NCI-H146 treated with DMSO at 0.1 percent for 48 hours (cell line): Measurements from ENCODE around the gene ATG101.
A peak's percentile ranks its signal among the peaks of the same experiment; 100 is the strongest.
"Not testable (repeated sequence)": the region's sequence is repeated elsewhere in the genome, so short reads cannot be mapped to it uniquely, and the experiment has no call there.

Experiments
- DNase-seq: peaks from one replicate; lab custom pipeline; 2025; ENCODE audit not compliant: unreplicated experiment; lab: John Stamatoyannopoulos, UW

Gene ATG101

GRCh38 chr12:52097045-52097666, 27.4 kb downstream of the ATG101 start:
- no peak for DNase-seq

- DNase-seq = not testable (repeated sequence)
Measured at GRCh38 chr12:52104431-52105089, 34.8 kb downstream of the ATG101 start.

GRCh38 chr12:52116222-52117125, 46.7 kb downstream of the ATG101 start:
- DNase-seq = not testable (repeated sequence)

- not testable (repeated sequence) for DNase-seq
Measured at GRCh38 chr12:52117806-52118475, 48.2 kb downstream of the ATG101 start.

- DNase-seq = peak; percentile 57
Measured at GRCh38 chr12:52119398-52120254, 49.8 kb downstream of the ATG101 start.

GRCh38 chr12:52120951-52121823, 51.4 kb downstream of the ATG101 start:
- no peak for DNase-seq

- peak; percentile 59 for DNase-seq
Measured at GRCh38 chr12:52121824-52122539, 52.2 kb downstream of the ATG101 start.

- no peak for DNase-seq
Measured at GRCh38 chr12:52122540-52122871, 52.7 kb downstream of the ATG101 start.

- no peak for DNase-seq
Measured at GRCh38 chr12:52122904-52123303, 53.1 kb downstream of the ATG101 start.

- no peak for DNase-seq
Measured at GRCh38 chr12:52123487-52124186, 53.9 kb downstream of the ATG101 start.

- peak; percentile 81 for DNase-seq
Measured at GRCh38 chr12:52125476-52125900, 55.7 kb downstream of the ATG101 start.

GRCh38 chr12:52126050-52126604, 56.3 kb downstream of the ATG101 start:
- peak; percentile 79 for DNase-seq
